H4 (cell line): ENCODE data around the gene LANCL3. TPM values are rescaled to one million over a fixed set of nuclear protein-coding genes. Genes with fewer than 3 reads are reported as not detected.
A peak's percentile ranks its signal among the peaks of the same experiment; 100 is the strongest.
"Not testable (repeated sequence)": the region's sequence is repeated elsewhere in the genome, so short reads cannot be mapped to it uniquely, and the experiment has no call there.

Experiments used
- DNase-seq: peaks from one replicate; pipeline ENCODE4 v3.0.0-alpha.2; 2015; ENCODE audit warnings: low spot score
- total RNA-seq: library from RNA; depleted of rRNA; stranded (reverse); fragments of >200 nt; shearing (Covaris generic); gene quantifications from 2 replicates; pipeline ENCODE4 v1.2.3, GENCODE V29; 2014

The LANCL3 gene
- total RNA-seq, 1 experiment from 2014 or later = 1.0 TPM

DNA sequence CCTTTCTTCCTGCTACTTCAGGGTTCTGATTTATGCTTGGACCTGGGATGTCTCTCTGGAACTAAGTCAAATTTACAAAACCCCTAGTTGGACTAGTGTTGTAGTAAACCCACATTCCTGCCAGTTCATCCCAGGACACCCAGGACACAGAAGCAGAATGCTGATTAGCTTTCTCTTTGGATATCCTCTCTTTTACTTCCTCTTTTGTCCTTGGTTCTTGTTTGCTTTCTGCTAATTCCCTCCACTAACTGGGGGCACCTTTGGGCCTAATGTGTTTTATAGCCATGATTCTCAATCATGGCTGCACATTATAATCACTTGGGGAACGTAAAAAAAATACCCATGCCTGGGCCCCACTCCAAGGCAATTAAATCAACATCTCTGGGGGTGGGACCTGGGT, 42.5 kb downstream of the LANCL3 start:
- no peak for DNase-seq

DNA sequence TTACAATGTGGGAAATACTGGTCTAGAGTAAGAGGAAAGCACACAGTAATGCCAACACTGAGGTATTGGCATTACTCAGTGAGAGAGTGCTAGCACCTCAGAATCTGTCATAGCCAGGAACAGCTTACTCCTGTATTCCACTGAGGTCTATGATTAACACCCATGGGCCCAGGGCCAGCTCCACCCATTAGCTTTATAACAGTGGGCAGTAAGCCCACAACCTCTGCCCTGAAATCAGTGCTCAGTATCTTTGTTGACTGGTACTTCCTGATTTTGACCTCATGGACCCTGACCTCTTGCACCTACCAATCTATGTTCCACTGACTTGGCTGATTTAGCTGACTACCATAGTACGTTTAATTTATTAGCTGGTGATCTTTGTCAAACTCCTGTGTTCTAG, 56.1 kb downstream of the LANCL3 start:
- DNase-seq = no peak

DNA sequence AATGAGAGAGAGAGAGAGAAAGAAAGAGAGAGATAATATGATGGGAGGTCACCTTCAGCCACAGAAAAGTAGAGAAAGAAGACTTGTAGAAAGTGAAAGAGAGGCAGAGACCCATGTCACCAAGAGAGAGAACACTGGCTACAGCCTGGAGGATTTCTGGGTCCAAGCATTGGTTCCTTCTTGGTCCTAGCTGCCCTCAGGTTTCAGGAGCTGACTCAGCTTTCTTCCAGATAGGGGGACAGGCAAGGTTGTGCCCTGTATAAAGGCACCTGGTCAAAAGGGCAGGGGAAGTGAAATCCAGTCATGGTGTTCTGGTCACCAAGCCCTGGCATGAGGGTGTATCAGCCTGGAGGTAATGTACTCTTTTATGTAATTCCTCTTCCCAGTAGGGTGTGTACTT, 66.6 kb downstream of the LANCL3 start:
- DNase-seq = no peak

DNA sequence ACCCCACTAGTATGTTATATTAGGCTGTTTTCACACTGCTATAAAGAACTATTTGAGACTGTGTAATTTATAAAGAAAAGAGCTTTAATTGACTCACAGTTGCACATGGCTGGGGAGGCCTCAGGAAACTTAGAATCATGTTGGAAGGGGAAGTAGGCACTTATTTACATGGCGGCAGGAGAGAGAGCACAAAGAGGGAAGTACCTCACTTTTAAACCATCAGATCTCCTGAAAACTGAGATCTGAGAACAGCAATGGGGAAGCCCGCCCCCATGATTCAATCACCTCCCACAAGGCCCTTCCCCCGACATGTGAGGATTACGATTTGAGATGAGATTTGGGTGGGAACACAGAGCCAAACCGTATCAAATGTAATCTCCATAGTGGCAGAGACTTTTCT, 68.7 kb downstream of the LANCL3 start:
- DNase-seq = no peak

DNA sequence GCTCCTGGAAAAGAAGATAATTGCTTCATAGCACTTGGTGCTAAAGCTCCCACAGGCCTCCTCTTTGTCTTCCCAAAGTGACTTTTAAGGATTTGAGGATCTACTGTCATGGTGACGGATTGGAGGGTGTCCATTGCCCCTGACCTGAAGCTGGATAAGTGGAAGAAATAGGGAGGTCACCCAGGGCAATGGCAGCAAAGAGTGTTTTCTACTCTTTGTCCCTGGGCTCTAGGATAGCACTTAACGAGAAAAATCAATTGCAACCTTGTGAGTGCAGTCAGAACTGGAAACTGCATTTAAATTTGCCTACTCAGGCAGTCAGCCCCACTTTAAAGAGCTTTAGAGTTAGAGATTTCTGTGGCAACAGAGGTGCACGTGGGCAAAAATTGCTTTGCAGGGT, 70.4 kb downstream of the LANCL3 start:
- no peak for DNase-seq

DNA sequence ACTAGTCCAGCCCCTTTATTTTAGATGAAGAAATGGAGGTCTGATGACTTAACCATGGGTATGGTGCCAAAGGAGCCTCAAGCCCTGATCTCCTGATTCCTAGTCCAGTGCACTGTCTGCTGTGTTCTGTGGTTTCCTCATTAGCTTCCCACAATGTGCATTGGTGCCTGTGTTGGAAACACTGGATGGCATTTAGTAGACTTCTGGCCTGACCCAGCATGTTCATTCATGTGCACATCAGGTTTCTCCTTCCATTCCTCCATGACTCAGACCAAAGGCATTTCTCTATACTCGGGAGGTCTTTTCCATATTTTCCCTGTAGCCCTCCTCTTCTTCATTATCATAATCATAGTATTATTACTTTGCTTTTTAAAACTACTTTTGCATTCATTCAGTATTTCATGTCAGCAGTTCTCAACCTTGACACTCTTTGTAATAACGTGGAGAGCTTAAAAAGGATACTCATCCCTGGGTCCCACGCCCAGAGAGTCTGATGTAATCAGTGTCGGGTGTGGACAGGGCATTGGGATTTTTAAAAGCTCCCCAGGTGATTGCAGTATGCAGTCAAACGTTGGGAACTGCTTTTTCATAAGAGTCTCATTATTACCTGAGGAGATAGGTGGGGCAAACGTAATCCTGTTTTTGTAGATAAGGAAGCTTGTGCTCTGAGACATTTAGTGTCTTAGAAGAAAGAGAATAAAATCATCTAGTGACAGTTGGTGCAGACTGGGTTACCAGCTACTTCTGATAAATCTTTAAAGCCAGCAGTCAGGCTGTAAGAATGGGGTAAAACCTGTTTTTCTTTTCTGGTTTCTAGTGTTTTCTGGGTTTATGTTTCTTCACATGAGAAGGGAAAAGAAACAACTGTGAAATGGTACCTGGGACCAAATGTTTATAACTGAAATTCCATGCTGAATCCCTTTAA, 73.2 kb downstream of the LANCL3 start:
- no peak for DNase-seq

DNA sequence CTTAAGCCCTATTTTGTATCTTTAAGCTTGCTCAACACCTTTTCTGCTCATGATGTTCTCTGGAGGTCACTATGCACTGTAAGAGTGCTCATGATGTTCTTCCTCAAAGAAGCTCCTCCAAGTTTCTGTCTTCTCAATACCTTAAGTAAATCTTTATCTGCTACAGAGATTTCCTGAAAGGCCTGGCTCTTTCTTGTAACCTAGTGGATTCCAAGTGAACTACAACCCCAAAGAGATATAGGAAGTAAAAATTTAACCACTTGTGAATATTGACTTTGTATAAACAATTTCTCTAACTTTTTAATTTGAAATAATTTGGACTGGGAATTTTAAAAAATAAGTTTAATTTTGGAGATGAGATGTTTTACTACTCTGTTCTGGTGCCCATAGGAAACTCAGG, 74.8 kb downstream of the LANCL3 start:
- DNase-seq = no peak

DNA sequence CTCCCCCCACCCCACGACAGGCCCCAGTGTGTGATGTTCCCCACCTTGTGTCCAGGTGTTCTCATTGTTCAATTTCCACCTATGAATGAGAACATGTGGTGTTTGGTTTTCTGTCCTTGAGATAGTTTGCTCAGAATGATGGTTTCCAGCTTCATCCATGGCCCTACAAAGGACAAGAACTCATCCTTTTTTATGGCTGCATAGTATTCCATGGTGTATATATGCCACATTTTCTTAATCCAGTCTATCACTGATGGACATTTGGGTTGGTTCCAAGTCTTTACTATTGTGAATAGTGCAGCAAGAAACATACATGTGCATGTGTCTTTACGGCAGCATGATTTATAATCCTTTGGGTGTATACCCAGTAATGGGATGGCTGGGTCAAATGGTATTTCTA, 79.4 kb downstream of the LANCL3 start:
- DNase-seq = not testable (repeated sequence)

DNA sequence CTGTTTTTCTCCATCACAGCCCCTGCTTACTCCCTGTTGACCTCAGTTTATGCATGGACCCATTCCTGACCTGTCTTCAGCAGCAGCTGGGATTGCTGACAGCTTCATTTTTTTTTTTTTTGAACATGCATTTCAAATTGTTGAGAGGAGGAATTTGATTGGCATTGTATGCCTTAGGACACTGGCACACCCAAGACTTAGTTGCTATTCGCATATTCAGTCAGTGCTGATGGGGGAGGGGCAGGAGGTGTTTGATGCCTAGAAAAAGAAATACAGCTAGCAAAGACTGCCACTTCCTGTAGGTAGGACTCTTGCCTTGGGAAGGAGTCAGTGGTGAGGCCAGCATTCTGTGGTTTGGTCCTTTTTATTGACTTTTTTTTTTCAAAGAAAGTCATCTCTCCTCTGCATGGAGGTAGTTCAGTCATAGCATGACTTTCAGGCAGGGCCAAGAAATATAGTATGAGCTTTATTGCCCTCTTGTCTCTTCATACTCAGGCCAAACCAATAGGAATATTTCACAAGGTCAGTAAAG, 80.5 kb downstream of the LANCL3 start:
- peak; percentile 18 for DNase-seq

DNA sequence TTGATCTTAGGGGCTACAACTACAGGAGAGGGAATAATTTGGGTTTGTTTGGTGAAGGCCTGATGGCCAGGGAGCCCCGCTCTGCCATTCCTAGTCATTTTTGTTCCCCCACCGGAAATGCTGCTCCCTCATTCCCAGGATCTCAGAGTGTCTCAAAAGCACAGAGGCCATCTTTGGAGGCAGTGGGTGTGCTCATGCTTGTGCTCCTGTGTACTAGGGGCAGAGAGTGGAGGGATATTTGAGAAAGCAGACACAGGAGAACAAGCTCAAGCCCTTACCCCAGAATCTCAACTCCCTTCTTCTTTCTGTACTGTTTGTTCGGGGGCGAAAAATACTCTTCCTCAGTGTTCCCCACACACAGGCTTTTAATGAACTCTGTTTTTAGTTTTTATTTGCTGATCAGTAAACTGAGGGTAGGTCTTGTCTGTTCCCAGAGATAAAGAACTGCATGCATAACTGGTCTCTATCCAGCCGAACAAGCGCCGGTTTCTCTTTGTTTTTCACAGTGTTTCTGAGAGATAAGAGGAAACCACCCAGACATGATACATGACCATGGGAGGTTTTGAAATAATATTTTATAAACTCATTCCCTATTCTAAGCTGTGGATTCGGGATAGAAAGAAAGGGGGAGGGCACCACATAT, 81.2 kb downstream of the LANCL3 start:
- DNase-seq = no peak

DNA sequence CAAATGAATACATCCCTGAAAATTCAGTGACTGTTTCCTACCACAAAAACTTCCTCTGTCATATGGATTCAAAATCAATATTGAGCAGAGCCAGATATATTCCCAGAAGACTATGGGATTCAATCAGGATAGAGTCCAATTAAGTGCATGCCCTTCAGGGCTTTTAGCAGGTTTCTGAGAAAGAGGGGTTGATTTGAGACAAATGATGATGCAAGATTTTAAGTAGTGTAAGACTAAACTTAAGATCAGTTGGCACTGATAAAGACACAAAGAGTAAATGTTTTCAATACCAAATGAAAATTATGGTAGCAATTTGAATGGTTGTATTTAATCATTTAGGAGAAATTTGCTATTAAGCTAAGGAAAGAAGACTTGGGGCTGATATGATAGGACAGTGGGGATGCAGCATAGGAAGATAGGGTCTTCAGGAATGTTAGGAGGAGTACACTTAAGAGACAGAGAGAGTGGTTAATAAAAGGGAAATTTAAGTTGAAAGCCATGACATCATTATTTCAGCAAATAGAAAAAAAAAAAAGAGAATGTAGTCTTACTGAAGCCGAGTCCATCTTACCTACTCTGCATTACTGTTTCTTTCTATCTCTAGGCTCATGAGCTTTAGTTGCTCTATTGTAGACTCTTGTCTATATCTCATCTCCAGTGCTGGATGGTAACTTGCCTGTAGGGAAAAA, 82.1 kb downstream of the LANCL3 start:
- DNase-seq = no peak

DNA sequence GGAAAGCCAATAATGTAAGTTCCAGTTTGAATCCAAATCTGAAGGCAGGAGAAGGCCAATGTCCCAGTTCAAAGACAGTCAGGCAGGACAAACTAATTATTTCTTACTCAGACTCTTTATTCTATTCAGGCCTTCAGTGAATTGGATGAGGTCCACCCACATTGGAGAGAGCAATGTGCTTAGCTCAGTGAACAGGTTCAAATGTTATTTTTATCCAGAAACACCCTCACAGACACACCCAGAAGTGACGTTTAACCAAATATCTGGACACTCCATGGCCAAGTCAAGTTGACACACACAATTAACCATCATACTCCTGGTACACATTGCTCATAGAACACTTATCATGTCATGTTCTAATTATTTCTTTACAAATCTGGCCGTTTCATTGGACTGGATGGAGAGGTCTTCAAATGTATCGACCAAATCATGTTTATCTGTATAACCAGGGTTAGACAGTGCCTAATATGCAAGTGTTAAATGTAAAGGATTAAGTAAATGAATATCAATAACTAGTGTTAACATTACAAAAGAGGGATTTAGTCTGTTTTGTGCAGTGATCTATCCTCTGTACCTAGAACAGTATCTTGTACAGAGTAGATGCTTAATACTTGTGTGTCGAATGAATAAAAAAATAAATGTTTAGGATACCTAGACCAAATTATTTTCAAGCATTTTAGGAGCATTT, 87.0 kb downstream of the LANCL3 start:
- no peak for DNase-seq

DNA sequence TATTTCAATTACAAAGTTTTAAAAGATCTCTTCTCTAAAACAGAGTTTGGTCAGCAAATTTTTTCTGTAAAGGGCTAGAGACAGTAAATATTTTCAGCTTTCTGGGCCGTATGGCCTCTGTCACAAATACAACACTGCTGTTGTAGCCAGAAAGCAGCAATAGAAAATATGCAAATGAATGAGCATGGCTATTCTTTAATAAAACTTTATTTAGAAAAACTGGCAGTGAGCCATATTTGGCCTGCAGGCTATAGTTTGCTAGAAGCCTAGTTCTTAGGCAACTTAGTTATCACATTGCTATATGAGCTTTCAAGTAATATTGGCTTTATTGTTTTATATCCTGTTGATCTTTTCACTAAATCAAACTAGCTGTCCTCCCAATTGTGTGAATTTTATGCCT, 87.6 kb downstream of the LANCL3 start:
- no peak for DNase-seq

DNA sequence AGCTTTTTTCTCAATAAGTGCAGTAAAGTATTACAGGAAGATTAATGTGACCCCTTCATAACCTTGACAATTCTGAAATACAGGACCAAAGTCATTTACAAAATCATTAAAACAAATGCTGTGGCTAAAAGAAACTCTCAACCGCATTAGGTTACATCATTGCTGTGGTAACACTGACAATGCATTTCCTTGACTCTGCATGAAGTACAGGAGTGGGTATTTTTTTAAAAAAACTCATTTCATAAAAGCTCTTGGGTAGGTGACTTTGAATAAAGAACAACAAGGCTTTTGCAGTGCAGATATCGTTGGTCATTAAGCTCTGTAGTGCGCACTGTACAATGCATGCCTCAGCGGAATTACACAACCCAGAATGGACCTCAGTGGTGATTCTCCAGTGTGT, 90.7 kb downstream of the LANCL3 start:
- DNase-seq = peak; percentile 15

DNA sequence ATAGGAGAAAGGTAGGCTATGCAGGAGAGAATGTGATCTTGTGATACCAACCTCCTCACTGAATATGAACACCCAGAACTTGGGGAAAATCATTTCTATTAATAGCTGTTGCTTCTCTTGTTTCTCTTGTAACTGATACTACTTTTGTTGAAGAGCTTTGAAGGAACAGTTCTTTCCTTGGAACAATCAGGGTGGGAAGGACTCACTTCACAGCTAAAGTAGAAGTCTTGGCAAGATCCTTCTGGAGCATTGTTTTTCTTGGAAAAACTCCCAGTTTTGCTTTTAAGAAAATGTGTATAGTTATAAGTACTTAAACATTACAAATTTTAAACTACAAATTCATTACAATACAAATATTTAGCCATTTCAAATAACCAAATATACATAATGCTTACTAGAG, 95.1 kb downstream of the LANCL3 start:
- no peak for DNase-seq

DNA sequence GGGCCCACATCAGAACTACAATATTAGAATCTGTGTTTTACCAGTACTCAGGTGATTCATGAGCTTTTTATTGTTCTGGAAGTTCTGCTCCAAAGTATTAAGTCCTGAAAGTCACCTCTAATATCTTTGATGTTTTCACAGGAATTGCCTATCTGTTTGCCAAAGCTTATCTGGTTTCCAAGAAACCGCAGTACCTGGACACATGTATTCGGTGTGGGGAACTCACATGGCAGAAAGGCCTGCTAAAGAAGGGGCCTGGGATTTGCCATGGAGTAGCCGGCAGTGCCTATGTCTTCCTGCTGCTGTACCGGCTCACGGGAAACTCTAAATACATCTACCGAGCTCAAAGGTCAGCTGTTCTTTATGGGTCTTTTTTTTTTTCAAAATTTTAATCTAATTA, 95.7 kb downstream of the LANCL3 start:
- DNase-seq = no peak

DNA sequence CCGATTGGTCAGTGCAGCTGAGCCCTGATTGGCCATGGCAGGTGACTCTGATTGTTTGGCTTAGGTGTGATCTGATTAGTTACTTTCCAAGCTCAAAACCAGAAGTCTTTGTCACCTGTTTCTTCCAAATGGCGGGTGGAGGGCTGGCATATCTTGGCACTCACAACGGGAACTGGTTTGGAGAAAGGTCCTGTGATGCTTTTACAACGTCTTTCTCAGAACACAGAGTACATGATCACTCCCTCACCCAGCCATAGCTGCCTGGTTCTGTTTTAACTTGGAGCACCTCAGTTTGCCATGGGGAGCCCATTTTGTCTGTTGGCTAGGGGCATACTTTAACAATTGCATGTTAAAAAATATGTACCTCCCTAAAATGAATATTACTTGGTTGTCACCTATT, 101.1 kb downstream of the LANCL3 start:
- no peak for DNase-seq

DNA sequence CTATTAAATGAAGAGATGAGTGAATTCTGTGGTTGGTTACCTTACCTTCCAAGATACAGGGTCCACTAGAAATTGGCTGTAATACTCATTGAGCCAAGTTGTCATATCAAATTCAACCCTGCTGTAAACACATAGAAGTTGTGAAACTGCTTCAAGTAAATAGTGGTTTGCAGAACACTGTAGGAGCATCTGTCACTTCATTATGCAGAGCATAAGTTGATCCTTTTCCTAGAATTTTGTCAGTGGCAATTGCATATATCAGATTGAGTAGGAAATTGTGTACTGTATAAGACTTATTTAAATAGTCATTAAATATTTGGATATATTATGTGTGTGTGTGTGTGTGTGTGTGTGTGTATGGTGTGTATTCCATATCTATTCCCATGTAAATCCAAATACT, 105.3 kb downstream of the LANCL3 start:
- no peak for DNase-seq

DNA sequence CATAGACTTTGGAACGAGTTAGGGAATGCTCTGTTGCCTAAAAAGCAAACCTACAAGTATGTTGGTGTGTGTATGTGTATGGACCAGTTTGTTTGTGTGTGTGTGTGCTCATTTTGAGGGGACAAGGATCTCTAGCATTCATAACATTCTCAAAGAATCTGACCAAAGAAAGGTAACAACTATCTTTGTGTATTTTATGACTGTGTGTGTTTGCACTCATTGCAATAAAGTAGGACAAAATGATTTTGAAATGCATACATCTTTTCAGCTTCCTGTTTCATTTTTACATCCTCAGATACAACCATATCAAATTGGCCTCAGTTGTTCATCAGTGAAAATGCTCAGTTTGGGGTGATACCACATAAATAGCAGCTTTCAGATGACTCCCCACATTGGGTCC, 105.8 kb downstream of the LANCL3 start:
- no peak for DNase-seq

DNA sequence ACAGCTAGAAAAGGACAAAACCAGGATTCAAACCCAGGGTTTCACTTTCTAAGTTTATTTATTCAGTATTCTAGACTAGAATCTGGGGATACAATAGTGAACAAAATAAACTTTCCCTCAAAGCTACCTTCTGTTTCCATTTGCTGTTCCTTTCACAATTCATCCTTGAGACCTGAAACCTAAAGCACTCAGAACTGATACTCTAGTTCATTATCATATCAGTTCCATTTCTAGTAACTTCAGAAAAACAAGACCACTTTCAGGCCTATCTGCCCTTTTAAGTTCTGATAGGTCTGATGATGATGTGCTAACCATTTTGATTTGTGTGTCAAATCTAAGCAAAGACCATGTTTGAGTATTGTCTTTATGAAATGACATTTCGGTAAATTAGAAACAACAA, 106.3 kb downstream of the LANCL3 start:
- DNase-seq = no peak

DNA sequence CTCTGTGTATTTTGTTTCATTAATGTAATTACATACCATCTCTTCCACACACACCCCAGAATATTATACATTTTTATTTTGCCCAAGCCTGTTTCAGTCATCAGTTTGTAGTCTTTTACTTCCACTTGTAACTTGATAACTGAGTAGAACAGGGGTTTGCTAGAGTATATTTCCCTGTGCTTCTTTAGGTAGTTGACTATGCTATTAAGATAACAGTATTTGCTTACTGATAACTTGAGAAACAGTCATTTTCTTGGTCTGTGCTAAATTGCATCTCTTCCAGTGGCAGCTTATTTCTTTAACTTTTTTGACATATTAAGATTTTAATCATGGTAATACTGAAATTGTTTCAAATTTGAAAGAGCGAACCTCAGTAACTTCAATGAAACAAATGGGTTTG, 107.1 kb downstream of the LANCL3 start:
- DNase-seq = no peak

DNA sequence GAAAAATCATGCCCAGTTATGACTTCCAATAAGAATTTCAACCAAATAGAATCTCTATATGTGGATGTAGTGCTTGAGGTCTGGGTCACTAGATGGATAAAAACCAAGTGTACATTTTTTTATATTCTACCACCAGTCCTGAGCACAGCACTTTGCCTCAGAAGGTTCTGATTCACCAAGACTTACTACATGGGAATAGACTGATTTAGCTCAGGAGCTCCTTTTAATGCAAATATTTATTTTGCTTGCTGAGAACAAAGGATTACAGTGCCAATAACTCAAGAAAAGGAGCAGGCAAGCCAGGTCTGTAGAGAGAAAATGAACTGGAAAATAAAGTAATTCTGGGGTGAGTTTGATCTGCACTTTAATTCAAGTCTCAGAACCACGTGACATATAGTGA, 107.8 kb downstream of the LANCL3 start:
- no peak for DNase-seq
